Cerebellar nuclear complex (tissue), 1 donor: Measurements from ENCODE around the gene IRGQ.
A peak's percentile ranks its signal among the peaks of the same experiment; 100 is the strongest.
"Not testable (repeated sequence)": the region's sequence is repeated elsewhere in the genome, so short reads cannot be mapped to it uniquely, and the experiment has no call there.

Experiments
- DNase-seq, 2 experiments: peaks; one replicate each; lab custom pipeline; 2025; lab: John Stamatoyannopoulos, UW

Gene IRGQ

GRCh38 chr19:43570174-43570791, 25.7 kb downstream of the IRGQ start:
- DNase-seq = no peak

GRCh38 chr19:43569657-43570056, 26.3 kb downstream of the IRGQ start:
- DNase-seq = no peak

- peak in 1 of 2 experiments; percentile 11 for DNase-seq
Measured at GRCh38 chr19:43564800-43565199, 31.1 kb downstream of the IRGQ start.

- DNase-seq = no peak
Measured at GRCh38 chr19:43563816-43564457, 32.0 kb downstream of the IRGQ start.

- peak; percentile 65 to 90 for DNase-seq
Measured at GRCh38 chr19:43562698-43563241, 33.2 kb downstream of the IRGQ start.

GRCh38 chr19:43562226-43562697, 33.7 kb downstream of the IRGQ start:
- no peak for DNase-seq

- DNase-seq = no peak
Measured at GRCh38 chr19:43561139-43561970, 34.6 kb downstream of the IRGQ start.

GRCh38 chr19:43560687-43561086, 35.2 kb downstream of the IRGQ start:
- no peak for DNase-seq

- peak; percentile 50 to 77 for DNase-seq
Measured at GRCh38 chr19:43555185-43555770, 40.7 kb downstream of the IRGQ start.

GRCh38 chr19:43554317-43554895, 41.5 kb downstream of the IRGQ start:
- no peak for DNase-seq

GRCh38 chr19:43553656-43554055, 42.3 kb downstream of the IRGQ start:
- no peak for DNase-seq

- DNase-seq = no peak
Measured at GRCh38 chr19:43552616-43553015, 43.3 kb downstream of the IRGQ start.

GRCh38 chr19:43552198-43552450, 43.8 kb downstream of the IRGQ start:
- no peak for DNase-seq

GRCh38 chr19:43551399-43552197, 44.3 kb downstream of the IRGQ start:
- DNase-seq = no peak

GRCh38 chr19:43548706-43549105, 47.2 kb downstream of the IRGQ start:
- no peak for DNase-seq

GRCh38 chr19:43547926-43548325, 48.0 kb downstream of the IRGQ start:
- not testable (repeated sequence) for DNase-seq

GRCh38 chr19:43546581-43546980, 49.4 kb downstream of the IRGQ start:
- no peak for DNase-seq

- no peak for DNase-seq
Measured at GRCh38 chr19:43545981-43546380, 50.0 kb downstream of the IRGQ start.

- no peak for DNase-seq
Measured at GRCh38 chr19:43545276-43545675, 50.7 kb downstream of the IRGQ start.

GRCh38 chr19:43544077-43544476, 51.9 kb downstream of the IRGQ start:
- no peak for DNase-seq
